ENCODE results near the gene RPGR.

Gene RPGR

GRCh38 chrX:38327007-38327774 is at the start of gene RPGR:
TSS of gene RPGR (minus strand) at chrX:38327509. CDS start at chrX:38327367, 142 bp downstream.
- H3K36me3 ChIP-seq (ENCODE audit: control insufficient read depth, insufficient read depth, low read length), result no peaks in the 10 kb centered on the region
- no peaks in the 10 kb centered on the region for H3K9me3 ChIP-seq (ENCODE audit: control insufficient read depth, low read length)
- no peaks in the 10 kb centered on the region for H3K27me3 ChIP-seq (ENCODE audit: control insufficient read depth, insufficient read depth, low read length)
- peak within 1 kb of the TSS; percentile 69 for H3K9ac ChIP-seq (ENCODE audit: low read length)
- H3K4me1 ChIP-seq (ENCODE audit: control insufficient read depth, insufficient read depth, low read length), result peaks cover 5% of the 10 kb centered on the region
- H3K4me3 ChIP-seq (ENCODE audit: low read length), result peak within 1 kb of the TSS; percentile 41

GRCh38 chrX:38376747-38377146 is 49.4 kb upstream of the RPGR start:
- no peaks in the 10 kb centered on the region for H3K9me3 ChIP-seq (ENCODE audit: control insufficient read depth, low read length)
- no peak overlapping the region for H3K4me3 ChIP-seq (ENCODE audit: low read length)
- H3K4me1 ChIP-seq (ENCODE audit: control insufficient read depth, insufficient read depth, low read length), result peaks cover 4% of the 10 kb centered on the region
- H3K27me3 ChIP-seq (ENCODE audit: control insufficient read depth, insufficient read depth, low read length), result no peaks in the 10 kb centered on the region
- H3K9ac ChIP-seq (ENCODE audit: low read length), result no peak overlapping the region
- no peaks in the 10 kb centered on the region for H3K36me3 ChIP-seq (ENCODE audit: control insufficient read depth, insufficient read depth, low read length)

DNA sequence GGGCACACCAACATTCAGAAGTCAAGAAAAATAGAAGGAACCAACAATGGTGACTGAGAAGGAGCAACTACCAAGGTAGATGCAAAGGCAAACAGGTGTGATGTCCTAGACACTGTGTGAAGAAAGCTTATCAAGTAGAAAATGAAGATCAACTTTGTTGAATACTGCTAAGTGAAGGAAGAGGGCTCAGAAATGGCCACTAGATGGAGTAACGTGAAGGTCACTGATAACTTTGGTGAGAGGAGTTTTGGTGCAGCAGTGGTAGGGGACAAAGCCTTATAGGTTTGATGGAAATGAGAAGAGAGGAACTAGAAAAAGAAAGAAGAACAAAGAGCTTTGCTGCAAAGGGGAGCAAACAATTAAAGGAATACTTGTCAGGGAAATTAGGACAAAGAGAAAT is 48.6 kb upstream of the RPGR start:
- no peaks in the 10 kb centered on the region for H3K36me3 ChIP-seq (ENCODE audit: control insufficient read depth, insufficient read depth, low read length)
- H3K27me3 ChIP-seq (ENCODE audit: control insufficient read depth, insufficient read depth, low read length), result no peaks in the 10 kb centered on the region
- H3K9me3 ChIP-seq (ENCODE audit: control insufficient read depth, low read length), result no peaks in the 10 kb centered on the region
- no peak overlapping the region for H3K4me3 ChIP-seq (ENCODE audit: low read length)
- H3K4me1 ChIP-seq (ENCODE audit: control insufficient read depth, insufficient read depth, low read length), result peaks cover 4% of the 10 kb centered on the region
- H3K9ac ChIP-seq (ENCODE audit: low read length), result no peak overlapping the region

DNA sequence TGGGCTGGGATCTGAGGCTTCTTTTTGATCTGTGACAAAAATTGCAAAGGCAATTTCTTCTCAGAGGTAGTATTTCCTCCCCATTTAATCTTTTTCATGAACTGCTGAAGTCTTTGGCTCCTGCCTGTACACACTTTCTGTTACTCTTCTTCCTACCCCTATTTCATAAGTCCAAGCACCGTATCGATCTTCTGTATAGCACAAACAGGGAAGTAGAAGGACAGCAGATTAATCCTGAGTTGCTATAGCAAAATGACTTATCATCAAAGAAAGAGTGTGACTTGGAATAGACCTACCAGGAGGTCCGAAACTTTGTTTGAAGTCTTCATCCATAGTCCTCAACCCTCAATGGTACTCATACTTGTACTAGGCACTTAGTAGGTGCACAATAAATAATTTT is 47.1 kb upstream of the RPGR start:
- no peaks in the 10 kb centered on the region for H3K9me3 ChIP-seq (ENCODE audit: control insufficient read depth, low read length)
- no peaks in the 10 kb centered on the region for H3K27me3 ChIP-seq (ENCODE audit: control insufficient read depth, insufficient read depth, low read length)
- no peak overlapping the region for H3K4me3 ChIP-seq (ENCODE audit: low read length)
- H3K4me1 ChIP-seq (ENCODE audit: control insufficient read depth, insufficient read depth, low read length), result peaks cover 4% of the 10 kb centered on the region
- H3K36me3 ChIP-seq (ENCODE audit: control insufficient read depth, insufficient read depth, low read length), result no peaks in the 10 kb centered on the region
- no peak overlapping the region for H3K9ac ChIP-seq (ENCODE audit: low read length)

DNA sequence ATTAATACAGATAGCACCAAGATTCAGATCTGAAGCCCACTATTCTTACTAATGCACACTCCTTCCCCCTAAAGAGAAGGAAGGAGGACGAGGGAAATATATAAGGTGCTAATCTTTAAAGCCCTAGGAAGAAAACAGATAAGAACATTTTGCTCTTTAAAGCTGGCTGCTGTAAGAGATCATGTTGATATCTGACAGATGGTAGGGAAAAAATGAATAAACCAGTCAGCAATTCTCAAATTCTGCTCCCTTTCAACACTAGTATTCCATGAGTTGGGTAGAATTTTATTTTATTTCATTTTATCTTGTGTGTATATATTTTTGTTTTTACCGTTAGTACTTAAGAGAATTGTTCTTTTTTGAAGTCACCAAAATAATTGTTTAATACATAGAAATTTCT is 44.3 kb upstream of the RPGR start:
- Histone ChIP-seq H3K9ac (ENCODE audit: low read length) (no peak overlapping the region), H3K36me3 (ENCODE audit: control insufficient read depth, insufficient read depth, low read length) (no peaks in the 10 kb centered on the region), H3K9me3 (ENCODE audit: control insufficient read depth, low read length) (no peaks in the 10 kb centered on the region), H3K27me3 (ENCODE audit: control insufficient read depth, insufficient read depth, low read length) (no peaks in the 10 kb centered on the region), H3K4me3 (ENCODE audit: low read length) (no peak overlapping the region), H3K4me1 (ENCODE audit: control insufficient read depth, insufficient read depth, low read length) (peaks cover 4% of the 10 kb centered on the region)

DNA sequence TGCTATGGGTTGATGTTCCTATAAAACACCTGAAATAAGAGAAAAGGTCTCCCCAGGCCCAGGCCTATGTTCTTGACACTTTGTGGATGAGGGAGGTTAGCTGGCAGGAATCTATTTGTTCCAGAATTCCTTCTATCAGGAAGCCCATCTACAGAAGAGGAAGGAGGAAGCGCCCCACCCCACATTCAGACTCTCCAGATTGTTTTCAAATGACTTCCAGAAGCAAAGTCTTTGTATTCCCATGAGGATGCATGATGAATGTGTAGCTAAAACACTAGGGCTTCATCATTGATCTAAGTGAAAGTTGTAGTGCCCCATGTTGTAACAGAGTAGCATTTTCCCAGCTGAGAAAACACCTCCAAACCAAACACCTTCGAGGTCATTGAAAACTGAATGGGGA is 41.5 kb upstream of the RPGR start:
- H3K4me1 ChIP-seq (ENCODE audit: control insufficient read depth, insufficient read depth, low read length), result peaks cover 4% of the 10 kb centered on the region
- H3K9ac ChIP-seq (ENCODE audit: low read length), result no peak overlapping the region
- H3K27me3 ChIP-seq (ENCODE audit: control insufficient read depth, insufficient read depth, low read length), result no peaks in the 10 kb centered on the region
- H3K36me3 ChIP-seq (ENCODE audit: control insufficient read depth, insufficient read depth, low read length), result no peaks in the 10 kb centered on the region
- no peaks in the 10 kb centered on the region for H3K9me3 ChIP-seq (ENCODE audit: control insufficient read depth, low read length)
- H3K4me3 ChIP-seq (ENCODE audit: low read length), result no peak overlapping the region

DNA sequence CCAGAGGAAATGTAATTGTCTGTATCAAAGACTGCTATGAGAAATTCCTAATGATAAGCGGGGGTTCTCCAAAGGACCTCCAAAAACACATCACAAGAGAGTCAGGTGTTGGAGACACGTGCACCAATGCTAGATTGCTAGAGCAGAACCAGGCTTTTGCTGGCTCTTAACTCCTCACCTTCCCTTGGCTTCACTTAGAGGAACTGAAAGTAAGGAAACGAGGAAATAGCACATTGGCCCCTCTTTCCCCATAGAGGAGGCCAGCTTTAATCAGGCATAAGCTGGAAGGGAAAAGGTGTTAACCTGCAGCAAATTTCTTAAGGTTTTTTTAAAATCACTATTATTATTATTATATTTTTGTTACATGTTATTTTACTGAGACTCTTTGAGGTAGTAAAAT is 38.6 kb upstream of the RPGR start:
- H3K9ac ChIP-seq (ENCODE audit: low read length), result no peak overlapping the region
- H3K27me3 ChIP-seq (ENCODE audit: control insufficient read depth, insufficient read depth, low read length), result no peaks in the 10 kb centered on the region

GRCh38 chrX:38363046-38363445 is 35.7 kb upstream of the RPGR start:
- Histone ChIP-seq H3K9ac (ENCODE audit: low read length) (no peak overlapping the region), H3K4me1 (ENCODE audit: control insufficient read depth, insufficient read depth, low read length) (peaks cover 1% of the 10 kb centered on the region), H3K9me3 (ENCODE audit: control insufficient read depth, low read length) (no peaks in the 10 kb centered on the region), H3K36me3 (ENCODE audit: control insufficient read depth, insufficient read depth, low read length) (no peaks in the 10 kb centered on the region), H3K27me3 (ENCODE audit: control insufficient read depth, insufficient read depth, low read length) (no peaks in the 10 kb centered on the region), H3K4me3 (ENCODE audit: low read length) (no peak overlapping the region)

More for the DNA sequence above, 38.6 kb upstream of the RPGR start:
- Histone ChIP-seq H3K9me3 (ENCODE audit: control insufficient read depth, low read length) (no peaks in the 10 kb centered on the region), H3K36me3 (ENCODE audit: control insufficient read depth, insufficient read depth, low read length) (no peaks in the 10 kb centered on the region), H3K4me3 (ENCODE audit: low read length) (no peak overlapping the region), H3K4me1 (ENCODE audit: control insufficient read depth, insufficient read depth, low read length) (no peaks in the 10 kb centered on the region)

DNA sequence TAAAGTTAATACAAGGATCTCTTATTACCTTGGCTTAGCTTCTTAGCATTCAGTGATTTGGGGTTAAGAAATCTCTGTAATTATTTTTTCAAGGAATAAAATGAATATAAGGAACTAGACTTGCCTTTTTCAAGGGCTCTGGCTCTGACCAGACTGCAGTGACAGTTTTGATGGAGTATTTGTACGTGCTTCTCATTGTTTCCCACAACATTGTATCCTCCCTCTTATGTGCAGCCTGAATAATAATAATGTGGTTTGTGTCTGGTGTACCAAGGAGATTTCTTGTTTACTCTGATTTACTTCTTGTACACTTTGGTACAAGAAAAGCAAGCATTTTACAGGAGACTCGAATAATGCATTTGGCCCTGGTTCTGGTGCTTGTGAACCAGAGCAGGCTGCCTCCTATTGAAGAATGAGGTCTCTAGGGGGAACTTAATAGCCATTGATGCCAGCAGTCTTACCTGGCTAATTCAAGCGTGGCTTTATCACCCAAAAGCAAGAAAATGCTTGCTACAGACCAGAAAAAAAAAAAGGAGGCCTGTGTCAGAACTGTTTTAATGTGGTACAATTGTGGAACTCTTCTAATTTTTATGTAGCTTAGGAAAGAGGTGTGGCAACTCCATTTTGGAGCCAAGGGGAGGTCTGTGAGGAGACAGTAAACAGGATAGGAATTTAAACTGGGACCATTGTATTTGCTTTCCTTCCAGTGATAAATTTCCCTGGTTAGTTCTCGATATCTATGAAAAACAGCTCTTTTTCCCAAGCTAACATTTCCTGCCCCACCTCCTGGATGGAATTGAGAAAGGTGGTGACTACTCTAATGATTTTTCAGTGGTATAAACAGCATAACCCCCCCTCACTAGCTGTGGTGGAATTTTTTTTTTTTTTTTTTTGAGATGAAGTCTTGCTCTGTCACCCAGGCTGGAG is 30.7 kb upstream of the RPGR start:
- Histone ChIP-seq H3K4me3 (ENCODE audit: low read length) (no peak overlapping the region), H3K4me1 (ENCODE audit: control insufficient read depth, insufficient read depth, low read length) (peaks cover 12% of the 10 kb centered on the region), H3K27me3 (ENCODE audit: control insufficient read depth, insufficient read depth, low read length) (no peaks in the 10 kb centered on the region), H3K36me3 (ENCODE audit: control insufficient read depth, insufficient read depth, low read length) (no peaks in the 10 kb centered on the region), H3K9ac (ENCODE audit: low read length) (no peak overlapping the region), H3K9me3 (ENCODE audit: control insufficient read depth, low read length) (no peaks in the 10 kb centered on the region)

GRCh38 chrX:38356401-38356800 is 29.1 kb upstream of the RPGR start:
- Histone ChIP-seq H3K27me3 (ENCODE audit: control insufficient read depth, insufficient read depth, low read length) (no peaks in the 10 kb centered on the region), H3K36me3 (ENCODE audit: control insufficient read depth, insufficient read depth, low read length) (no peaks in the 10 kb centered on the region), H3K9me3 (ENCODE audit: control insufficient read depth, low read length) (no peaks in the 10 kb centered on the region), H3K4me1 (ENCODE audit: control insufficient read depth, insufficient read depth, low read length) (peaks cover 14% of the 10 kb centered on the region), H3K9ac (ENCODE audit: low read length) (no peak overlapping the region), H3K4me3 (ENCODE audit: low read length) (no peak overlapping the region)

- Histone ChIP-seq H3K36me3 (ENCODE audit: control insufficient read depth, insufficient read depth, low read length) (no peaks in the 10 kb centered on the region), H3K9ac (ENCODE audit: low read length) (no peak within 1 kb of the TSS), H3K4me3 (ENCODE audit: low read length) (no peak within 1 kb of the TSS), H3K27me3 (ENCODE audit: control insufficient read depth, insufficient read depth, low read length) (no peaks in the 10 kb centered on the region), H3K4me1 (ENCODE audit: control insufficient read depth, insufficient read depth, low read length) (peaks cover 9% of the 10 kb centered on the region), H3K9me3 (ENCODE audit: control insufficient read depth, low read length) (no peaks in the 10 kb centered on the region)
These were observed 25.1 kb upstream of the RPGR start, which contains the start of gene OTC for GRCh38 chrX:38352362-38352761. TSS of gene OTC (plus strand) at chrX:38352604. CDS start at chrX:38352697, 93 bp downstream.

DNA sequence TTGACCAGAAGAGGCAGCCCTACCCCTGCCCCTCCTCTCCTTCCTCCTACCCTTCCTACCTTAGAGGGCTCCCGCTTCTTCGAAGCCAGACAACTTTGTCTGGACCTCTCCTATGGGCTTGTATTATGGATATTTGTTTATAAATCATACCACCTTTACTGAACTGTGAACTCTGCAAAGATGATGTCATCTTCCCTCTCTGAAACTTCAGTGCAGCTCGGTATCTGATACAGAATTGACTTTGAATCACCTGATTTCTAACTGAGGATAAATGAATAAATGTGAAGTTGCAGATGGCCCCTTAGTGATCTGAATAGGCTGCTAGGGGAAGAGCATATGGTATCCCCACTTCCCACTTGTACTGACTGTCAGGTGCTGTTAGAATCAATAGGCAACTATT is 24.0 kb upstream of the RPGR start:
- Histone ChIP-seq H3K4me1 (ENCODE audit: control insufficient read depth, insufficient read depth, low read length) (peaks cover 5% of the 10 kb centered on the region), H3K4me3 (ENCODE audit: low read length) (no peak overlapping the region), H3K36me3 (ENCODE audit: control insufficient read depth, insufficient read depth, low read length) (no peaks in the 10 kb centered on the region), H3K27me3 (ENCODE audit: control insufficient read depth, insufficient read depth, low read length) (no peaks in the 10 kb centered on the region), H3K9ac (ENCODE audit: low read length) (no peak overlapping the region), H3K9me3 (ENCODE audit: control insufficient read depth, low read length) (no peaks in the 10 kb centered on the region)

Measured in mucosa of stomach (tissue), 1 donor.